CD4-positive, alpha-beta T cell treated with Interleukin-21 for 1 hour (primary cell): Measurements from ENCODE around the gene LAMTOR1.
"Not testable (repeated sequence)": the region's sequence is repeated elsewhere in the genome, so short reads cannot be mapped to it uniquely, and the experiment has no call there.

ENCODE experiments used
- DNase-seq: peaks from one replicate; pipeline ENCODE4 v3.0.0-alpha.2; 2020

Gene LAMTOR1

DNA sequence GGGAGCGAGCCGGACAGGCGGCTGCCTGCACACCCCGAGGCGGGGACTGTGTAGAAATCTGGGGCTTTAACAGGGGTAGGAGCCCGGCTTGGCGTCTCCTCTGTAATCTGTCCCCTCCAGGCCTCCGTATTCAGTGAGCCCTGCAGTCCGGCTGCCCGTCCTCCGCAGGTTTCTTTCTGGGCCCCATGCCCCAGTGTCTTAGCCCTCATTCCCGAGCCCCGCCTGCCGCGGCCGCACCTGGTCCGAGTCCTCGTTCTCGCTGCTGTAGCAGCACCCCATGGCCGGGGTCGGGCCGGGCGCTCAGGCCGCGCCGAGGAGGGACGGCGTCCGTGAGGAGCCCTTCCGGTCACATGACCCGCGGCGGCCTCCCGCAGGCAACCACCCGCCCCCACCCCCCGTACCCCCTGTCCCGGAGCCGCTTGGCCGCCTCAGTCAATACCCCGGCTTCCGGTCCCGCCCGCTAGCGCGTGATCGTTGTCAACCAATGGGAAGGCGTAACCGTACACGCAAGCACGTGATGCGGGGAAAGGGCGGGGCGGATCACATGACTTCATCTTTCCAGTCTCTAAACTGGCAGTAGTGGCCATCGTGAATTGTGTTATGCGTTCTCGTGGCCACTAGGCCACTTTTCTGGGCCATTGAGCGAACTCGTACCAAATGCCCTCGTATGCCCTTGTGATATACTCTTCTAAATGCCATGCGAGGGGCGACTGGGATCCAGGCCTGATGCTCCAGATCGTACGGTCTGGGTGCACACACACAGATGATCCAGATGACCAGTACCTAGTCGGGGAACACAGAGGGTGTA lies at the start of gene LAMTOR1:
Gene LAMTOR1, minus strand, starts transcription at position 352 of the 808 bp plus-strand sequence. Its CDS starts 73 bp downstream, at position 279.
- peak; percentile 98 for DNase-seq

GRCh38 chr11:72150882-72151281 lies 47.8 kb upstream of the LAMTOR1 start:
- DNase-seq: no peak

GRCh38 chr11:72146625-72147024 lies 43.5 kb upstream of the LAMTOR1 start:
- DNase-seq: no peak

DNA sequence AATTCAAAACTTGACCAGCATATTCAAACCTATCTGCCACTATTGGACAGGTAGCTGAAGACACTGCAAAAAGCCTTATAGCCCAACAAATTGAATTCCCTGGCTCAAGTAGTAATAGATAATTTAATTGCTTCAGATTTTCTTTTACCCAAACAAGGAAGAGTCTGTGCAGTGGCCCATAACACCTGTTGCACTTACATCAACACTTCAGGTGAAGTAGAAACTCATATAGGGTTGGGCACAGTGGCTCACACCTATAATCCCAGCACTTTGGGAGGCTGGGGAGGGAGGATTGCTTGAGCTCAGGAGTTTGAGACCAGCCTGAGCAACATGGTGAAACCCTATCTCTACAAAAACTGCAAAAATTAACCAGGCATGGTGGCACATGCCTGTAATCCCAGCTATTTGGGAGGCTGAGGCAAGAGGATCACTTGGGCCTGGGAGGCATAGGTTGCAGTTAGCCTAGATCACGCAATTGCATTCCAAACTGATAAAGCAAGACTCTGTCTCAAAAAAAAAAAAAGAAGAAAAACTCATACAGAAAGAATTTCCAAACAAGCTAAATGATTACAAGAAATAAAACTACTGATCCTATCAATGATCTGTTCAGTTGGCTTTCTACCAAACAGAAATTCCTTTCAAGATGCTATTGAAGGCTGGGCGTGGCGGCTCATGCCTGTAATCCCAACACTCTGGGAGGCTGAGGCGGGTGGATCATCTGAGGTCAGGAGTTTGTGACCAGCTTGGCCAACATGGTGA lies 41.9 kb upstream of the LAMTOR1 start:
- DNase-seq: no peak

GRCh38 chr11:72142543-72142942 lies 39.4 kb upstream of the LAMTOR1 start:
- not testable (repeated sequence) for DNase-seq

DNA sequence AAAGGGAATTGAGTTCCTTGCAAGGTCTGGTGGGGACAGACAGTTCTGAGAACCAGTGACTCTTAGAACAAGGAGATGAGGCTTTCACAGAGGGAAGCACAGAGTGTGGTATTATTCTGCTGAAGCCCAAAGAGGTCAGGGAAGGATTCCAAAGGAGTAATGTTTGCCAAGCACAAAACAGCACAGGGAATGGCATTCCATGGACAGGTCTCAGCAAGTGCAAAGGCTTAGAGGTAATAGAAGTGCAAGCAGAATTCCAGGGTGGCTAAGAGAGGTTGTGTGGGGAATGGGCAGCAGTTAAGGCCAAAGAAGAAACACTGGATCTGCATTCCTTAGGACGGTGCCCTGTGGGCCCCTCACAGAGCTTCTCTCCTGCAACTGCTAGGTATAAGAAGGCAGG lies 39.0 kb upstream of the LAMTOR1 start:
- not testable (repeated sequence) for DNase-seq

GRCh38 chr11:72141066-72141465 lies 38.0 kb upstream of the LAMTOR1 start:
- no peak for DNase-seq

DNA sequence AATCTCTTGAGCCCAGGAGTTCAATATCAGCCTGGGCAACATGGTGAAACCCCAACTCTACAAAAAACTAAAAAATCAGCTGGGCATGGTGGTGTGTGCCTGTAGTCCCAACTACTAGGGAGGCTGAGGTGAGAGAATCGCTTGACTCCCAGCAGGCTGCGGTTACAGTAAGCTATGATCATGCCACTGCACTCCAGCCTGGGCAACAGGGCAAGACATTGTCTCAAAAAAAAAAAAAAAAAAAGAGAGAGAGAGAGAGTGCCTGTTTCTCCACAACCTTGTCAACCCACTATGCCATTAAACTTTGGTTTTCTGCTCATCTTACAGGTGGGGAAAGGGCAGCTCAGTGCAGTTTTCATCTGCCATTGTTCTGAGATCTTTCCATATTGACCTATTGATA lies 37.6 kb upstream of the LAMTOR1 start:
- DNase-seq: no peak

- no peak for DNase-seq
These were observed 36.4 kb upstream of the LAMTOR1 start for GRCh38 chr11:72139500-72139899.

- DNase-seq: no peak
These were observed 35.8 kb upstream of the LAMTOR1 start for GRCh38 chr11:72138821-72139390.

DNA sequence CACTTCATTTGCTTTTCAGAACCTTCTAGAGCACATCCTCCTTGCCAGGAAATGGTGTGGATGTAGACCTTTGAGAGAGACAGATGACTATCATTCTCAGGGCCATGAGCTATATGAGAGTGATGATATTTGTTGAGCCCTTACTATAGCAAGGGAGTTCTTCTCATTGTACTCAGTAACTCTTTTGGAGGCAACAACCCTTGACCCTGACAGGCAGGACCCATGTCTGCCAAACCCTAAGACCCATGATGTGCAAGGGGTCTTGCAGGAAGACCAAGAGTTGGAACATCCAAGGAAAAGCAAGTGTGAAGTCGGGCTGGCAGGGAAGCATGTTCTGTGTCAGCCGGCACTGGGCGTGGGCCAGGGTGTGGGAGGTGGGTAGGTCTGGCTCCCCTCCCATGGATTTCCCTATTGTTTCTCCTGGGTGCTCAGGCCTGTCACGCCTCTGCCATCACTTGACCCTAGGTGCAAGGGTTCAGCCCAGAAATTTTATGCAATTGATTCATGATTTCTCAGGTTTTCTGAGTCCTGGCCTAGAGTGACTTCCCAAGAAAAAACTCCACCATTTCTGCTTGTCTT lies 33.7 kb upstream of the LAMTOR1 start:
- no peak for DNase-seq

DNA sequence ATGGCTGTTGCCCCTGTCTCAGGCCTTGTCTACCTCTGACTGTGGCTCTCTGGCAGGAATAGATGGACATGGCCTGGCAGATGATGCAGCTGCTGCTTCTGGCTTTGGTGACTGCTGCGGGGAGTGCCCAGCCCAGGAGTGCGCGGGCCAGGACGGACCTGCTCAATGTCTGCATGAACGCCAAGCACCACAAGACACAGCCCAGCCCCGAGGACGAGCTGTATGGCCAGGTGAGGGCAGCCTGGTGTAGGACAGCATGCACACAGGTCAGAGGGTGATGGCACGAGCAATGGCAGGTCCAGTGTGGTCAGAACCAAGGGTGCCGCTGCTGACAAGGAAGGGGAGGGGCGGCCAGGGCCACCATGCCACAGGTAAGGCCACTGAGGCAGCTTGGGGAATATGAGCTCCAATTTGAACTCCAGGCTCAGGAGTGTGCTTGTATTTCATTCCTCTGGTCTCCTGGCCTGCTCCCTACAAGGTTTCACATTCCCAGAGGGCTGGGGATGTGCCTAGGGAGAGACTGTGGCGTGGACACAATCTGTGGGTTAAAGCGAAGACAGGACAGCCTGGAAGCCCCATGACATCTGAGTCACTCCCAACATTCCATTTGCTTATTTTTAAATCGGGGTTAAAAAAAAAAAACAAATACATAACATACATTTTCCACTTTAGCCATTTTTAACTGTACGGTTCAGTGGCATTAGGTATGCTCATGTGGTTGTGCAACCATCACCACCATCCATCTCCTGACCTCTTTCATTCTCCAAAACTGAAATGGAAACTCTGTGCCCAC lies 33.0 kb upstream of the LAMTOR1 start:
- DNase-seq: no peak

GRCh38 chr11:72135473-72135872 lies 32.4 kb upstream of the LAMTOR1 start, which contains the start of gene FOLR3:
Gene FOLR3, plus strand, starts transcription at chr11:72135725. Its CDS starts 228 bp downstream, at chr11:72135953.
- DNase-seq: not testable (repeated sequence)

GRCh38 chr11:72132646-72133045 lies 29.5 kb upstream of the LAMTOR1 start:
- DNase-seq: no peak

GRCh38 chr11:72129381-72129780 lies 26.3 kb upstream of the LAMTOR1 start:
- no peak for DNase-seq

DNA sequence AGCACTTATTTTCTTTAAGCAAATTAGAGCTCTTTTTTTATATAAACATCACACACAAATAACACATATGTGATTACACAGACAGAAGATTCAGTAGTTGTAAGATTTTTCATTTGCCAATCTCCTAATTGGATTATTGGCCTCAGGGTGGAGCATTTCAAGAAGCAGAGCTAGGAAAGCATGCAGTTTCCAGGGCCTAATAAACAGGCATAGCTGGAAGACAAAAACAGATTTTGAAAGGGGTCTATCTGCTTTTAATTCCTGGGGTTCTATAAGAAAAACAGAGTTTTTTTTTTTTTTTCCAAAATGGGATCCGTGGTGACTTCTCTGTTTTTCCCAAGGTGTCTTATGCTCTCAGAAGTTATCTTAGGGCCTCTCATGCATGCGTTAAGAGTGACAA lies 24.8 kb upstream of the LAMTOR1 start:
- no peak for DNase-seq

DNA sequence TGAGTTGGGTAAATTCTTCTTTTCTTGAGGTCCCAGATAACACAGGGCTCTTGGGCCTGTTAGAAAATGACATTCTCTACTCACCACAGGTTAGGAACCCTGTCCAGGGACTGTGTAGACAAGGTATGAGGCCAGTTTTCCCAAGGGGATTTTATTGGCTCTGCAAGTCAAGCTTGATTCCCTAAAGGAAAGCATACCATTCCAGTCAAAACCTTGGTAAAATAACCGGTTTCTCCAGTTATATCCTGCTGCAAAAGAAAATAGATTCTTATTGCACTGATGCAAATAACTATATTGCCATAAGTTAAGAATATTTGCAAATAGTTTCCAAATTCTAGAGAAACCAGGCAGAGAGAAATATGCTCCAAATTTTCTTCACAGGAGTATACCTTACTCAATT lies 22.9 kb upstream of the LAMTOR1 start:
- DNase-seq: no peak

GRCh38 chr11:72124046-72124445 lies 20.9 kb upstream of the LAMTOR1 start:
- no peak for DNase-seq

DNA sequence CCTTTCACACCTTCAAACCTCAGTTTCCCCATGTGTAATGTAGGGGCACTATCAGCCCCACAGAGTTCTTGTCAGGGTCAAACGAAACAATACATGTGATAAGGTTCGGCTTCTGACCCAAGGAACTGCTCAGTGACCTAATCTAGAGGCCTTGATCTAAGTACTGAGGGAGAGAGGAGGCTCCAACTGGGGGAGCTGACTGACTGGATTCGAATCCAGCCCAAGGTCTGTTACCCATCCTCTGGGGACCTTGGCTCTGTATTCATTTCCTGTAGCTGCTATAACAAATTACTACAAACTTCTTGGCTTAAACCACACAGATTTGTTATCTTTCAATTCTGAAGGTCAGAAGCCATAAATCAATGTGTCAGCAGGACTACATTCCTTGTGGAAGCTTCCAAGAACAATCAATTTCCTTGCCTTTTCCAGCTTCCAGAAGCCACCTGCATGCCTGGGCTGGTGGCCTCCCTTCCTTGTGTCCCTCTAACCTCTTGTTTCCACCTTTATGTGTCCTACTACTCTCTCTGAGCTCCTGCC lies 20.1 kb upstream of the LAMTOR1 start:
- no peak for DNase-seq

DNA sequence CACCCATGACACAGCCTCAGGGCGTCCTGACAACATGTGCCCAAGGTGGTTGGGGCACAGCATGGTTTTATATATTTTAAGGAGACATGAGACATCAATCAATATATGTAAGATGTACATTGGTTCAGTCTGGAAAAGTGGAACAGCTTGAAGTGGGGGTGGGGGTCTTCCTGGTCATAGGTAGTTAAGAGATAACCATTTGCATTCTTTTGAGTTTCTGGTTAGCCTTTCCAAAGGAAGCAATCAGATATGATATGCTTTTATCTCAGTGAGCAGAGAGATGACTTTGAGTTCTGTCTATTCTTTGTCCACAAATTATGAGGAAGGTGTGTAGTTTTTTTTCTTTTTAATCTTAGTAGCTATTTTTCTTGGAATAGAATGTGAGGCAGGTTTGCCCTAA lies 19.5 kb upstream of the LAMTOR1 start:
- DNase-seq: no peak

DNA sequence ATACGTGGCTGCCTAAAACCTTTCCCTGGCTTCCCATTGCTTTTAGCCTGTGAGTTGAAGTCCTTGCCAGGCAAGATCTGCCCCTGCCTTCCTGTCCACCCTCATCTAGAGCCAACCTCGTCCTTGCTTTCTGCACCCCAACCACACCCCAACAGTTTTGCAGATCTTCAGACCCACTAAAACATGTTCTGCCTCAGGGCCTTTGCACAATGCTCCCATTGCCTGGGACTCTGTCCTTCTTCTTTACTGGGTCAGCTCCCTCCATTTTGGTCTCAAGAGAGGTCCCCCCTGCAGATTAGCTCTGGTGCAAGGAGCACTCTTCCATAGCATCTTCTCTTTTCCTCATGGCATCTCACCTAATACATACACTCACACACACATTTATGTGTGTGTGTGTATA lies 17.8 kb upstream of the LAMTOR1 start:
- no peak for DNase-seq

DNA sequence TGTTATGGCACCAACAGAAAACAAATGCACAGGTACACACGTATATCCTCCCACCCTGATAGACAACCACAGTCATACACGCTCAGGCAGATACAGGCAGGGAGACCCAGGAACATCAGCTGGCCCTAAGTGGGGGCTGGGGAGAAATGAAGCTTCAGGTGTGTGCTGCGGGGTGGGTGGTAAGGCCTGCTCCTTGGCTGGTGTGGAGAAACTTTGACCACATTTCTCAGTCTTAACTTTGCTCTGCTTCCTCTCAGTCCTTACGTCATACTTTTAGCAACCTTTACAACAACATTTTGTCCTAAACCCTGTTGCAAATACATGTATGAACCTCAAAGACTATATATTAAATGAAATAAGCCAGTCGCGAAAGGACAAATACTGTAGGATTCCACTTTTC lies 16.1 kb upstream of the LAMTOR1 start:
- DNase-seq: no peak
